KMS-11 (cell line): ENCODE data around the gene CANX.

ENCODE experiments used
- H2AFZ ChIP-seq: fragments of 200-600 bp; sonication (generic); 2 replicates; pipeline ENCODE4 v1.6.1; 2016; ENCODE audit warnings: antibody characterized with exemption, mixed run types, low read depth
- H3K27ac ChIP-seq: fragments of 200-600 bp; sonication (generic); 2 replicates; pipeline ENCODE4 v1.6.1; 2016; ENCODE audit warnings: mild to moderate bottlenecking, mixed run types
- H3K27me3 ChIP-seq: fragments of 200-600 bp; sonication (generic); 2 replicates; pipeline ENCODE4 v1.6.1; 2017; ENCODE audit warnings: mild to moderate bottlenecking, low read depth, mixed run types, moderate library complexity; ENCODE audit not compliant: insufficient read depth
- H3K36me3 ChIP-seq: fragments of 200-600 bp; sonication (generic); 2 replicates; pipeline ENCODE4 v1.6.1; 2017; ENCODE audit warnings: mild to moderate bottlenecking, mixed run types; ENCODE audit not compliant: insufficient read depth
- H3K4me1 ChIP-seq: fragments of 200-600 bp; sonication (generic); 2 replicates; pipeline ENCODE4 v1.6.1; 2016; ENCODE audit warnings: mild to moderate bottlenecking, low read depth, mixed run types; ENCODE audit not compliant: poor library complexity, severe bottlenecking
- H3K4me2 ChIP-seq: fragments of 200-600 bp; sonication (generic); 2 replicates; pipeline ENCODE4 v1.7.0; 2016; ENCODE audit warnings: mild to moderate bottlenecking, mixed run types
- H3K4me3 ChIP-seq: fragments of 200-600 bp; sonication (generic); IDR thresholded peaks from 2 replicates; pipeline ENCODE4 v1.6.1; 2017; ENCODE audit warnings: low read depth, low read length, mixed read lengths; ENCODE audit not compliant: insufficient read depth
- H3K79me2 ChIP-seq: fragments of 200-600 bp; sonication (generic); 2 replicates; pipeline ENCODE4 v1.6.1; 2016; ENCODE audit warnings: low read depth, mixed run types; ENCODE audit not compliant: insufficient read depth
- H3K9ac ChIP-seq: fragments of 200-600 bp; sonication (generic); 2 replicates; pipeline ENCODE4 v1.6.1; 2016; ENCODE audit warnings: mild to moderate bottlenecking, mixed run types
- H4K20me1 ChIP-seq: fragments of 200-600 bp; sonication (generic); 2 replicates; pipeline ENCODE4 v1.6.1; 2016; ENCODE audit warnings: mild to moderate bottlenecking, mixed run types; ENCODE audit not compliant: insufficient read depth
- TF ChIP-seq, protein P1 (sequence below): fragments of 200-600 bp; sonication (generic); conservative IDR thresholded peaks from 2 replicates; pipeline ENCODE4 v1.6.1; 2017; ENCODE audit warnings: low read depth, mild to moderate bottlenecking, antibody characterized with exemption, low read length, moderate library complexity, mixed read lengths

The CANX gene

DNA sequence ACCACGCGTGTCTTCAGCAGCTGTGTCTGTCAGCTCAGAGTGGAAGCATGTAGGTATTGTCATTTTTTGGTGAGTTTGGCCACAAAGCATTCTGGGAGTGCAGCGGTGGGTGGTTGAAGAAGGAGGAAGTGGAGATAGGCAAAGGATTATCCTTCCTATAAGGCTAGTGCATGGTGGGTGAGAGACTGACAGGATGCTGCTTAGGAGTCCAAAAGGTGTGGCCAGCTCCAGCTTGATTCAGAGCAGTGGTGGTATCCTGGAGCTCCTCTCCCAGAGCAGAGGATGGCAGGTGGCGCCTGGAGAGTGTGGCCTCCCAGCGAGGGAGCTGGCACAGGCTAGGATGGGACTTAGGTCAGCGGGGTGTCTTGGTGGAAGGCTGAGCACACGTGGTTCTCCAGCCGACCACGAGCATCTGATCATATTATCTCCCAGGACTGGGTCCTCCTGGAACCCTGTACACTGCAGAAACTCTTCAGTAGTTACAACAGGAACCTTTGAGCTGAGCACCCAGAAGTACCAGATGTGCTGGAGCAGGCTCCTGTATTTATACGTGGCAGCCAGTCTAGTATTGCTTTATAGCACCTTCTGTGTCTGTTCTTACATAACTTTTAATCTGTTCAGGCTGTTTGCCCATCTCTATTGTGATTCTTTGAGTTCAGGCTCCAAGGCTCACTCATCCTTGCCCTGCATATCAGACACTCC lies 63.5 kb downstream of the CANX start:
- H3K4me2 ChIP-seq = no peak overlapping the region
- no peak overlapping the region for H3K4me3 ChIP-seq
- H4K20me1 ChIP-seq = no peaks in the 10 kb centered on the region
- no peak overlapping the region for H3K9ac ChIP-seq
- TF ChIP-seq, protein P1, sequence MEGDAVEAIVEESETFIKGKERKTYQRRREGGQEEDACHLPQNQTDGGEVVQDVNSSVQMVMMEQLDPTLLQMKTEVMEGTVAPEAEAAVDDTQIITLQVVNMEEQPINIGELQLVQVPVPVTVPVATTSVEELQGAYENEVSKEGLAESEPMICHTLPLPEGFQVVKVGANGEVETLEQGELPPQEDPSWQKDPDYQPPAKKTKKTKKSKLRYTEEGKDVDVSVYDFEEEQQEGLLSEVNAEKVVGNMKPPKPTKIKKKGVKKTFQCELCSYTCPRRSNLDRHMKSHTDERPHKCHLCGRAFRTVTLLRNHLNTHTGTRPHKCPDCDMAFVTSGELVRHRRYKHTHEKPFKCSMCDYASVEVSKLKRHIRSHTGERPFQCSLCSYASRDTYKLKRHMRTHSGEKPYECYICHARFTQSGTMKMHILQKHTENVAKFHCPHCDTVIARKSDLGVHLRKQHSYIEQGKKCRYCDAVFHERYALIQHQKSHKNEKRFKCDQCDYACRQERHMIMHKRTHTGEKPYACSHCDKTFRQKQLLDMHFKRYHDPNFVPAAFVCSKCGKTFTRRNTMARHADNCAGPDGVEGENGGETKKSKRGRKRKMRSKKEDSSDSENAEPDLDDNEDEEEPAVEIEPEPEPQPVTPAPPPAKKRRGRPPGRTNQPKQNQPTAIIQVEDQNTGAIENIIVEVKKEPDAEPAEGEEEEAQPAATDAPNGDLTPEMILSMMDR = no peak
- peaks cover 27% of the 10 kb centered on the region for H3K4me1 ChIP-seq
- H3K27me3 ChIP-seq = no peaks in the 10 kb centered on the region
- peaks cover 13% of the 10 kb centered on the region; the same call in 1 of the 2 replicates for H3K79me2 ChIP-seq
- no peak overlapping the region for H2AFZ ChIP-seq
- H3K36me3 ChIP-seq = no peaks in the 10 kb centered on the region
- no peak overlapping the region for H3K27ac ChIP-seq

DNA sequence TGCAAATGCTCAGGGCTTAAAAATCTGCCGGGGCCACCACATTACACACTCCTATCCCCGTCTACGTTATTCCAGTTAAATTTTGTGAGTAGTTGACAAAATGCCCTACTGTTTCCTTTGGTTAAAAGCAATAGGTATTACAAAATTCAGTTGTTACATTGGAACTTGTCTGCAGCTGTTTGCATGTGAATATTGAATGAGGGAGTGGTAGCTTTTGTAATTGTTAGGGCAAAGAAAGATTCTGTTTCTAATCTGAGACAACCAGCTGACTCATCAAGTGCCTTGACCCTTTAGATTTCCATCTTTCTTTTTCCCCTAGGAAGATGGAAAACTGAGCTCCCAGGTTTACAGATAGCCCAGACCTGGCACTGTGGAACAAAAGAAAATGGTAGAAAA lies 64.0 kb downstream of the CANX start:
- Histone ChIP-seq H3K4me3 (no peak overlapping the region), H3K27ac (no peak overlapping the region), H3K27me3 (no peaks in the 10 kb centered on the region), H3K4me1 (peaks cover 27% of the 10 kb centered on the region), H3K36me3 (no peaks in the 10 kb centered on the region), H3K4me2 (no peak overlapping the region), H3K9ac (no peak overlapping the region), H4K20me1 (no peaks in the 10 kb centered on the region), H2AFZ (no peak overlapping the region), H3K79me2 (peaks cover 13% of the 10 kb centered on the region; the same call in 1 of the 2 replicates)
- TF ChIP-seq, protein P1 = no peak

DNA sequence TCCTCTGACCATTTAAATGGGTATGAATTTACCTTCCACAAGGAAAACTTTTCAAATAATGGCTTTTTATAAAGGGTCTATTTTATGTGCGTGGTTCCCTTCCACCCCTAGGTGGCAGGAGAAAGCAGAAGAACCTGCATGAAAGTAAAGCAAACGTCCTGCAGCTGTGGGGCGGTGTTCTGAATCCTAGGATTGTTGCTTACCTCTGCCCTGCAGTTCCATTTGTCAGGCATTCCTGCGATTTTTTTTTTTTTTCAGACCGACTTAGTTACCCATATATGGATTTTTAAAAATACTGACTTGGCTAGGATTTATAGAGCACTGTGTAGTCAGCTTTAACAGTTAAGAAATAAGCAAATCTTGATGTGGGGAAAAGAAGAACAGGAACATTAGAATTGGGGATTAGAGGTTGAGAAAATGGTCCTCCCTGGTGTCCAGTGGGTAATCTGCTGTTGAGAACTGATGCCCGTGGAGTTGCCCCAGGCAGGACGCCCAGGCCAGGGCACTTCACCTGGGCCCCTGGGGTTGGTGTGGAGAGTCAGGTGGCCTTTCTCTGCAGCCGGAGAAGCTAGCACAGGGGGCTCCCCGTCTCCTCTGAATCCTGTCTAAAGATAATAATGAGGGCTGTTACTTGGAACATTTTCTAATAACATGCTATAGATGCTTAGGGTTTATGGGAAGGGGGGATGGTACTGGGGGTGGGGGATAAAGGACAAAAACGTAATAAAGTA lies 64.6 kb downstream of the CANX start:
- peaks cover 27% of the 10 kb centered on the region for H3K4me1 ChIP-seq
- TF ChIP-seq, protein P1 = peak; percentile 80
- H3K27me3 ChIP-seq = no peaks in the 10 kb centered on the region
- no peak overlapping the region for H3K27ac ChIP-seq
- H3K9ac ChIP-seq = no peak overlapping the region
- H3K36me3 ChIP-seq = no peaks in the 10 kb centered on the region
- H3K79me2 ChIP-seq = peaks cover 13% of the 10 kb centered on the region; the same call in 1 of the 2 replicates
- H3K4me2 ChIP-seq = no peak overlapping the region
- no peak overlapping the region for H2AFZ ChIP-seq
- H4K20me1 ChIP-seq = no peaks in the 10 kb centered on the region
- H3K4me3 ChIP-seq = no peak overlapping the region

DNA sequence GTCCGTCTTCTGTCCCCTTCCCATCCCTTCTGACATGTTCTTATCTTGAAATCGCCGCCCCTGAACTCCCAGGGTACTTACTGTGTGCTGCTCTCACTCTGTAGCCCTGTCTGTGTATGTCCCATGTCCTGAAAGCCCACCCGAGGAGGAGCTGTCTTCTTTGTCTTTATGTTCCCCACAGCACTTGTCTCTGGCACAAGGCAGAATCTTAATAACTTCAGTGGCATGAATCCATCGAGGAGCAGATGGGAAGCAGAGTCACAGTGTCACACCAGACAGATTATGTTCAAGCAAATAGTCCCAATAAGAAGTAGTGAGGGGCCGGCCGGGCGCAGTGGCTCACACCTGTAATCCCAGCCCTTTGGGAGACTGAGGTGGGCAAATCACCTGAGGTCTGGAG lies 65.3 kb downstream of the CANX start:
- Histone ChIP-seq H2AFZ (no peak overlapping the region), H3K27ac (no peak overlapping the region), H3K36me3 (no peaks in the 10 kb centered on the region), H3K79me2 (peaks cover 12% of the 10 kb centered on the region; the same call in 1 of the 2 replicates), H3K4me1 (peaks cover 26% of the 10 kb centered on the region), H3K27me3 (no peaks in the 10 kb centered on the region), H3K4me2 (no peak overlapping the region), H3K9ac (no peak overlapping the region), H3K4me3 (no peak overlapping the region), H4K20me1 (no peaks in the 10 kb centered on the region)
- TF ChIP-seq, protein P1 = no peak
